Left renal pelvis (tissue), 4 donors: Measurements from ENCODE around the gene GPR149. TPM values are rescaled to one million over a fixed set of nuclear protein-coding genes. Genes with fewer than 3 reads are reported as not detected.
"Not testable (repeated sequence)": the region's sequence is repeated elsewhere in the genome, so short reads cannot be mapped to it uniquely, and the experiment has no call there.

Experiments
- DNase-seq, 4 donors: peaks; one replicate each; pipeline ENCODE4 v3.0.0-alpha.2; 2013; ENCODE audit warnings: low read depth in 4 of 4, low spot score in 3 of 4
- polyA plus RNA-seq, 4 donors: library from polyadenylated mRNA; unstranded; fragments of 120-200 nt; gene quantifications; one replicate each; pipeline ENCODE4 v1.2.1, GENCODE V29; 2013; ENCODE audit not compliant: insufficient read length in 4 of 4

GPR149 gene, protein sequence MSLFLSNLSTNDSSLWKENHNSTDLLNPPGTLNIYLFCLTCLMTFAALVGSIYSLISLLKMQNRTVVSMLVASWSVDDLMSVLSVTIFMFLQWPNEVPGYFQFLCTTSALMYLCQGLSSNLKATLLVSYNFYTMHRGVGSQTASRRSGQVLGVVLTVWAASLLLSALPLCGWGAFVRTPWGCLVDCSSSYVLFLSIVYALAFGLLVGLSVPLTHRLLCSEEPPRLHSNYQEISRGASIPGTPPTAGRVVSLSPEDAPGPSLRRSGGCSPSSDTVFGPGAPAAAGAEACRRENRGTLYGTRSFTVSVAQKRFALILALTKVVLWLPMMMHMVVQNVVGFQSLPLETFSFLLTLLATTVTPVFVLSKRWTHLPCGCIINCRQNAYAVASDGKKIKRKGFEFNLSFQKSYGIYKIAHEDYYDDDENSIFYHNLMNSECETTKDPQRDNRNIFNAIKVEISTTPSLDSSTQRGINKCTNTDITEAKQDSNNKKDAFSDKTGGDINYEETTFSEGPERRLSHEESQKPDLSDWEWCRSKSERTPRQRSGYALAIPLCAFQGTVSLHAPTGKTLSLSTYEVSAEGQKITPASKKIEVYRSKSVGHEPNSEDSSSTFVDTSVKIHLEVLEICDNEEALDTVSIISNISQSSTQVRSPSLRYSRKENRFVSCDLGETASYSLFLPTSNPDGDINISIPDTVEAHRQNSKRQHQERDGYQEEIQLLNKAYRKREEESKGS
- under 1 TPM in 1 of 4 donors, not detected in 3; 0.55 TPM for polyA plus RNA-seq

DNA sequence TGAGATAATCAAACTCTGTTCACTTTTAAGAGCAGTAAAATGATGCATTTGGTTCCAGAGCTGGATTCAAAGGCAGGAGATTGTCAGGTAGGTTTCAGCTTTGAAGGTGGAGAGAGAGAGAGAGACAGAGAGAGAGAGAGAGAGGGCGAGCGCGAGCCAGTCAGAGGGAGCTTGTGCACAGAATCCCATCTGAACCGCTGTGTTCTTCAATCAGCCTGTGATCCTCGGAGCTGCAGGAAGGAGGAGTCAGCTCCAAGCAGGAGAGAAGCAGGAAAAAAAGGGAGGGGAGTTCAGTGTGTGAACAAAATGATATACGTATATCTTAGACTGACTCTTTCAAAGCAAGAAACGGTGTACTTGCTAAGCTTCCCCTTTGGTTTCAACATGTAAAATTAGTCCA is at the start of gene GPR149:
Gene GPR149, minus strand, starts transcription at position 177 of the 400 bp plus-strand sequence. CDS start 575 bp downstream, outside the sequence.
- no peak for DNase-seq

DNA sequence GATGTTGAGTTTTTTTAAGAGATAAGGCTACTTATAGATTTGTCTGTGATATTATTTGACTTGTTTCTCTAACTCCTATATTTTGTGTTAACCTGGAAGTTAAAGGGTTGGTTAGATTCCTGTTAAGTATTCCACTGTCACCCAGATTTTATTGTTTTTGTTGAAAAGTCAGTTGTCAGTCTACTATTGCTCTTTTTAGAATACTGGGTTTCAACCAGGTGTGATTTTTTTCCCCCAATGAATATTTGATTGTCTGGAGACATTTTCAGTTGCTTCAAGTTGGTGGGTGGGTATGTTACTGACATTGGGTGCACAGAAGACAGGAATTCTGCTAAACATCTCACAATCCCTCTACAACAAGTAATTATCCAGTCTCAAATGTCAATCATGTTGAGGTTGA is 43.8 kb upstream of the GPR149 start:
- no peak for DNase-seq

DNA sequence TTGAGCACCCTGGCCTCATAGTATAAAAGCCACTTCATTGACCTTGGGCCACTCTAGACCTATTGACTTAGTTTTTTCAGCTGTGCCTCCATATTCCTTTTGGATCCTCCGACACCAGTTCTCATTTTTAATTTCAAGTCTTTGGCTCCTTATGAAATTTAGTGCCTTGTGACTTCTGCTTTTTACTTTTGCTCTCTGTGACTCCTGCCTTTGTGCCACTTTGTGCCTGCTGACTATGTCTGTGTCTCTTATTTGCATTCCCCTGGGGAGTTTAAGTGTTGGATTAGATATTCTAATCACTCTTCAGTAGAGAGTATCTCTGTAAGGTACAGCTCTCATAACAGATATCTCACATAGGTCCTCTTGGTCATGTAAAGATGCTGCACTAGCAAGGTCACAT is 39.6 kb upstream of the GPR149 start:
- no peak for DNase-seq

DNA sequence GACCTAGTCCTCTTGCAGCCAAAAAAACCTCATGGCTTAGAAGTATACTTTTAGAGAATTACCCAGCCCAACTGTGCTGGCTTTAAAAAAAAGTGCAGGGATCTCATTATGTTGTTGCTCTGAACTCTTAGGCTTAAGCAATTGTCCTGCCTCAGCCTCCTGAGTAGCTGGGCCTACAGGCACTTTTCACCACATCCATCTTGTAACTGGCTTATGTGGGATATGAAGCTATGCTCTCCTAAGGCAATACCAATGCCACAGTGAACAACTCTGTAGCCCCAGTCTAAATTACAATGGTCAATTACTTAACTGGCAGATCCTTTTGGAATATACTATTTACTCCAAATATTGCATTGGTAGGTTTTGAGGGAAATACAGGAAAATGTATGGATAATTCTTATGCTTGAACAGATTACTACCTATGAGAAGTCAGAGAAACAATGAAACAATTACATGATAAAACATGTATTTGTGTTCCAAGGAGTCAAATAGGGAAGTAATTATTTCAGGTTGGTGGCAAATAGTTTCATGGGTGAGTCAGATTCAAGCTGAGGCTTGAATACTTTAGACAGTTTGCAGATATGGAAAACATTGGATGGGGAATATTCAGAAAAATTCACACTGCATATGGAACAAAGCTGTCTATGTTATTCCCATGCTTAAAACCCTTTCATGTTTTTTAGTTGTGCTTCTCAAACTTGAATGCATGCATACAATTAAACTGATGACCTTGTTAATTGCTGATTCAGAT is 34.6 kb upstream of the GPR149 start:
- no peak for DNase-seq

DNA sequence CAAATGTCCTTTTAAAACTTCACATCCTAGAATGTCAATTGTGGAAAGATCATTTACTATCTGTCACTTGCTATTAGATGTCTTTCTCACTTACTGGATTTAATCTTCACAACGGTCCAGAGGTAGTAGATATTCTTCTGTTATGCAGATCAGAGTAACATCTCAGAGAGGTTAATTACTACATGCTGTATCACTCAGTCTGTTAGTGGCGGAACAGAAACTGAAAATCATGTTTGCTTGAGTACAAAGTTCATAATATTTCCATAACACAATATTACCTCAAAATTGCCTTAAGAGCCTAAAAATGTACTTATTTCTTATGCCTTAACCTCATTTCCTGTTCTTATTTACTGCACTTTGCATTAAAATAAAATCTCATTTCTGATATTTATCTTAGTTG is 28.6 kb upstream of the GPR149 start:
- DNase-seq = no peak

DNA sequence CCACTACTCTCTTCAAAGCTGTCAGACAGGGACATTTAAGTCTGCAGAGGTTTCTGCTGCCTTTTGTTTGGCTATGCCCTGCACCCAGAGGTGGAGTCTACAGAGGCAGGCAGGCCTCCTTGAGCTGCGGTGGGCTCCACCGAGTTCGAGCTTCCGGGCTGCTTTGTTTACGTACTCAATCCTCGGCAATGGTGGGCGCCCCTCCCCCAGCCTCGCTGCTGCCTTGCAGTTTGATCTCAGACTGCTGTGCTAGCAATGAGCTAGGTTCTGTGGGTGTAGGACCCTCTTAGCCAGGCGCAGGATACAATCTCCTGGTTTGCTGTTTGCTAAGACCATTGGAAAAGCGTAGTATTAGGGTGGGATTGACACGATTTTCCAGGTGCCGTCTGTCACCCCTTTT is 9.1 kb upstream of the GPR149 start:
- DNase-seq = not testable (repeated sequence)

DNA sequence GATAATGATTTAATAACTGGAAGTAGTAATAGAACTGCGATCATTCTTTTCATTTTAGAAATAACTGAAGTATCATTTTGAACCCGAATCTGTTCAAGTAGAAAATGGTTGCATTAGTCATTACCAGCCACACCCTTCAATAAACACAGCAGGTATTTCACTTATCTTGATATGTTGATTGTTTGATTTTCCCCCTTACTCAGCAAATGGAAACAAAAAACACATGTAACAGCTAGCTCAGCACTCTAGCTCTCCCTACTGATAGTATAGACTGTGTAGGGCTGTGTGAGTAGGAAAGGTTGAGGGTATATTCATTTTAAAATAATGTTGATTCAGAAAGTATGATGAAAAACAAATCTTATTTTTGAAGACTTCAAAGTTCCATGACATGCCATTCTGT is 1.1 kb upstream of the GPR149 start:
- DNase-seq = no peak

DNA sequence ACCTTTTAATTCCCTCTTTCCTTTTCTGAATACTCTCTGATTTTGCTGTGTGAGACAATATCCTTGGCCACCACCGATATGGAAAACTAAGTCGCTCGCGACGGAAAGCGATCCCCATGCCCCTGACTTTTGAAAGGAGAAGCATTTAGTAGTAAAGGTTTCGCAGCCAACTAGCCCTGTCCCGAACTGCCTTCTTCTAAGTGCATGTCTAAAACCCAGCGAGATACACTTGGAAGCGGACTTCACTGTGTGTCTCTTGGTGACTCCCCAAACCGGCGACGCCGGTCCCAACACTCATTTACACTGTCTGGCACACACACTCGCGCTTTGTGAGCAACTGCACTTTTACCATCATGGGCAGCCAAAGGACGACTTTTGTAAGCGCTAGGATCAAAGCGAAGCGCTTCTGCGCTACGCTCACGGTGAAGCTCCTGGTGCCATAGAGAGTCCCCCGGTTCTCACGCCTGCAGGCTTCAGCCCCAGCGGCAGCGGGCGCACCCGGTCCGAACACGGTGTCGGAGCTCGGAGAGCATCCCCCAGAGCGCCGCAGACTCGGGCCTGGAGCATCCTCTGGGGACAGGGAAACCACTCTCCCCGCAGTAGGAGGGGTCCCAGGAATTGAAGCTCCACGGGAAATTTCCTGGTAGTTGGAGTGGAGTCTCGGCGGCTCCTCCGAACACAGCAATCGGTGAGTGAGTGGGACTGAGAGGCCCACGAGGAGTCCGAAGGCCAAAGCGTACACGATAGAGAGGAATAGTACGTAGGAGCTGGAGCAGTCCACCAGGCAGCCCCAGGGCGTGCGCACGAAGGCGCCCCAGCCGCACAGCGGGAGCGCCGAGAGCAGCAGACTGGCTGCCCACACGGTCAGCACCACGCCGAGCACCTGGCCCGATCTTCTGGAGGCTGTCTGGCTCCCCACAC is 1.4 kb downstream of the GPR149 start:
- no peak for DNase-seq

DNA sequence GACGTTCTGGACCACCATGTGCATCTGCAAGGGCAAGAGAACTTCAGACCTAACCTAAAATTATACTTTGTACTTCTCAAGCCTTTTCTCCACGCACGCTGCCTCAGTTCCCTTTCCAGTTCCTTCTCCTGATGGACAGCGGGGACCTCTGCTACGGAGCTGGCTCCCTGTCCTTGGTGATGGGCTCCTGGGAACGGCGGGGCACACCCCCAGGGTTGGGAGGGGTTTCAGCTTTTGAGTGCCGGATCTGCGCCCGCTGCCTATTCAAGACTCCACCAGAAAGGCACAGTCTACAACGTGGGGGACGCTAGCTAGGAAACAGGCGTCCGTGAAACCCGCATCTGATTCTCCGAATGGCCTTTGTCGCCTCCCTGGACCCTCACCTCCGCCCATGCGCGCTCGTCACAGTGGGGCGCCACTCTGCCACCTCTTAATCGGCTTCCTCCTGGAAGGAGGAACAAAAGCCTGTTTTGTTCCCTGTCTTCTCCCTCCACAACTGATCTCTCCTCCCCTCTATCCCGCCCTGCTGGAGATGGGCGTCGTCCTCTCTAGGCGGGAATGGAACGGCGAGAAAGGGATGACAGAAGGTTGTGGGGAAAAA is 2.2 kb downstream of the GPR149 start:
- DNase-seq = no peak

DNA sequence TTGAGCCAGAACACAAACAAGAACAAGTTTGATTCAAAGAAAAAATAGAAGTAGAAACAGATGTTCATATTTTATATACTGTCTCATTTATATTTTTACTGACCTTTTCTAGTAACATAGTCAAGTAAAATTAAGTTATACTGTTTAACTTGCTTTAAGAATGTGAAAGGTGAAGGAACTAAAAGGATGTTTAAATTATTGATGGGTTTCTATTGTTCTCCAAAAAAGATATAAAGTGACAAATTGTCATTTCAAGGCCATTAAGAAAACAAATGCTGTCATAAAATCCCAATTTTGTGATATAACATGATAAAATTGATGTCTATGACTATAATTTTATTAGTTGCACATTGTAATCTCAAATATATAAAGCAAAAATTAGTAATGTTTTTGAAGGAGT is 7.3 kb downstream of the GPR149 start:
- no peak for DNase-seq

DNA sequence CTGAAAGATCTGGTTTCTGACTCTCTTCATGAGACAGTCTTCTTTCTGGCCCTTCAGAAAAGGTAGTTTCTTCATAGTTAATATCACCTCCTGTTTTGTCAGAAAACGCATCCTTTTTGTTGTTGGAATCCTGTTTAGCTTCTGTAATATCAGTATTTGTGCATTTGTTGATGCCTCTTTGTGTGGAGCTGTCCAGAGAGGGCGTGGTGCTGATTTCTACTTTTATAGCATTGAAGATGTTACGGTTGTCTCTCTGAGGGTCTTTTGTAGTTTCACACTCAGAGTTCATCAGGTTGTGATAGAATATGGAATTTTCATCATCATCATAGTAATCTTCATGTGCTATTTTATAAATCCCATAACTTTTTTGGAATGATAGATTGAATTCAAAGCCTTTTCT is 8.9 kb downstream of the GPR149 start:
- peak in 1 of 4 donors; percentile 15 for DNase-seq

DNA sequence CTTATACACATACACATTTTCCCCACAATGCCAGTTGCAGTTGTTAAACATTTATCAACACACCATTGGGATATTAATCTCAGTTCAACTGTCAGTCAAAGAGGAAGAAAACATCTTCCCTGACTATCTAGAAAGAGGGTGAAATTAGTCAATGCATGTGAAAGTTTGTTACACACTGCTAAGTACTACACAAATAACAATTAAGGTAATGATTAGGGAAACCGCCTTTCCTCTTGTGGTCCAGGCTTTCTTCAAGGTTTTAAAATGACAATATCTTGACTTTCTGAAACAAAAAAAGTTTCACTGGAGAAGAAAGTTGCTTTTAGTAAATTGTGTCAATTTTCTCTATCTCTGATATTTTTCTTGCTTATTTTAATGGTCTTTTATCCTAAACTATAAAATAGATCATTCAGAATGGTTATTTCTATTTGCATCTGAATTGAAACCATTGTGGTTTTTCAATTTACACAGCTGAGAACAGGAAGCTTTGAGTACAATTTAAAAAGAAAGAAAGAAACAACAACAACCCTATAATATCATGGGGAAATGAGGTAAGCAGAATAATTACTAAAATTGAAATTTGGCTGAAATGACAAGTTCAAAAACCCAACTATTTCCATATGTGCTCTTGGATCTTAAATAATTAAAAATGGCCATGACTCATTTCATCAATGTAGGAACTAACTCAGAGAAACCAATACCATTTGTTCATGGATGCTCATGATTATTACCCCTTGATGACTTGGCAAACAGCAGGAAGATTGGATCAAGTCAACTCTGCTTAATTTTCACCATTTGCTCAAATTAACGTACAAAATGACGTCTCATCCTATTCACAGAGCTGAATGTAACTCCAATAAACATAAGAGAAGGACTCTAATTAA is 31.7 kb downstream of the GPR149 start:
- DNase-seq = no peak

DNA sequence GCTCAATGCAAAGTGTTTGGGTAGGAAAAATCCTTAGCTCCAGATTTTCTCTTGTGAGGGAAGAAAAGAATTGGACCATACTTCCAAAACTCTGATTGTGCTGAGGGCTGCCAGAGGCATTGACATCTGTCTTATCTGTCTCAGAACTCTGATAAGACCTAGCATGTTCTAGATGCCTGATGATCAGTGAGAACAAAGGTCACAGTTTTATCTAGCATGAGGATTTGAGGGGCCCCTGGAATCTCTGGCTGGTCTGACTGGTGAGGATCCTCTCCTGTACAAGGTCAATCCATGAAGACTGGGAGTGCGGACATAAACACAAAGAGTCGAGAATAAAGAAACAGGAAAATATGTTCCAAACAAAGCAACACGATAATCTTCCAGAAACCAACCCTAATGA is 40.1 kb downstream of the GPR149 start:
- no peak for DNase-seq

DNA sequence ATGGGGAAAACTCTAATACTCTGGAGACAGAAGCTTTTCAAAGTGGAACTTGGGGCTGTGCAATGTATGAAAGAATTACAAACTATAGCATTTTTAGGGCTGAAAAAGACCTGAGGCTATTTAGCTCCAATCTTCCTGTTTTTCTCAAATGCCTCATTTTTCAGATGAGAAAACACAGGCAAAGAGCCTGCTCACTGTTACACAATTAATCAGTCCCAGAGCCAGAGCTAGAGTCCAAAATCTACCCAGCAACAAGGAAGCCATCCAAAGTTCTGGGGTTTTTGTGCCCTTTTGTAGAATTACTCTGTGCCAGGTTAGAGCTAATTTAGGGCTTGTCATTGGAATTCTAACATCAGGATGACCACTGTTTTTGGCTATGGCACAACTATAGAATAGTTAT is 45.5 kb downstream of the GPR149 start:
- no peak for DNase-seq

DNA sequence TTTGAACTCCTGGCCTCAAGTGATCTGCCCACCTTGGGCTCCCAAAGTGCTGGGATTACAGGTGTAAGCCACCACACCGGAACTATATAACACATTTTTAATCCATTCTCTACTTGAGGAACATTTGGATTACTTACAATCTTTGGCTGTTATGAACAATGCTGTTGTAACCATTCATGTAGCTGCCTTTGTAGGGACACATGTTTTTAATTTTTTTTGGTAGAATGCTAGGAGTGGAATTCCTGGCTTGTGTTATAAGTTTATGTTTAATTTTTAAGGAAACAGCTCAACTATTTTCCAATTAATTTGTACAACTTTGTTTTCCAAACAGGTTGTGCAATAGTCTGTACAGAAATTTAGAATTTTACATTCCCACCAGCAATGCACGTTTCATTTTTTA is 51.7 kb downstream of the GPR149 start:
- DNase-seq = no peak

DNA sequence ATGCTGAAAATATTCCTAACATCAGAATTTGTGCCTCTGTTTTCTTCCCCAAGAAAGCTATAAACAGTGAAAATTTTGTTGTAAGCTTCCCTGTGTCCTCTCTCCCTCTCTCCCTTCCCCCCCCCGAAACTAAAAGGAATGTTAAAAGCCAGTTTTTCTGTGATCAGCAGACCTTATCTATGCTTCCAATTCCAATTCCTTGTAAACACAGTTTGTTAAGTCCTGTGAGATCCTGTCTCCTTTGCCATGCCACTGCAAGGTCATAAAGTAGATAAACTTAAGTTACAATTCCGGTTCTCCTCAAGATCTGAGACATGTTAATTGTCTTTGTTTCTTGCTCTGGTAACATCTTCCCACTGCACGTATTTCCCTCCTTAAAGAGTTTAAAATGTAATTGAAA is 62.8 kb downstream of the GPR149 start:
- DNase-seq = no peak

DNA sequence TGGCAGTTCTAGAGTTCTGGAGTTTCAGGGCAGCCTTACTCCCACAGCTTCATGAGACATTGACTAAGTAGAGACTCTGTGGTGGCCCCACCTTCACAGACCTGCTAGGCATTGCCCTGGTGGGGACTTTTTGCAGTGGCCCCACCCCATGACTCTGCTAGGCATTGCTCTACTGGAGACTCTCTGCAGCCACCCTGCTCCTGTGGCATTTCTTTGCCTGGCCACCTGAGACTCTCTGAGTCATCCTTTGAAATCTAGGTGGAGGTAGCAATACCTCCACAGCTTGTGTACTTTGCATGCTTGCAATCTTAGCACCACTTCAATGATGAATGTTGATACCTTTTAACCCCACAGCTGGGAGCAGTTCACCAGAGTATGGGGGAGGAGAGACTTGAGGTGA is 65.1 kb downstream of the GPR149 start:
- DNase-seq = no peak

DNA sequence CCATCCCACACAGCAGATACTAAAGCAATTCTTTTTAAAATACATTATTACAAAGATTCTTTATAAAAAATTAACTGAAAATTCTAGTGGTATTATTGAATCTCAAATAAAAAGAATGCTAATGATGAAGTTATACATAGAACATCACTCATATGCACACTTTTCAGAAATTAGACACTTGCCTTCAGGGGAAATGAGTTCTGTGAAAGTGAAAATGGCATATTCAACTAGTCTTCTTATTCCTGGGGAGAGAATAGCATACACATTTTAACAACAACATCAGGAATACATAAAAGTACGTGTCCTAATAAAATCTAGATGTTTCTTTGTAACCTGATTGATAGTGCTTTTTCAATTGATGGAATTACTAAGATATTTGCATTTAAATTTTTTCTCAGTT is 68.9 kb downstream of the GPR149 start:
- no peak for DNase-seq

DNA sequence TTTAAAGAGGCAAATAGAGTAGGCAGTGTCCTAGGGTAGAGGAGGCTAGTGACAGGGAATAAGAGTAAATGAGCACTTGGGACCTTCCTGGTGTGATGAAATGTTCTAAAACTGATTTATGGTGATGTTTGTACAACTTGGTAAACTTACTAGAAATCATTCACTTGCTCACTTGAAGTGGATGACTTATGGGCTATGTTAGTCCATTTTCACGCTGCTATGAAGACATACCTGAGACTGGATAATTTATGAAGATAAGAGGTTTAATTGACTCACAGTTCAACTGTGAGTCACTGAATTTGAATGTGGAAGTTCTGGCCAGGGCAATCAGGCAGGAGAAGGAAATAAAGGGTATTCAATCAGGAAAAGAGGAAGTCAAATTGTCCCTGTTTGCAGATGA is 74.0 kb downstream of the GPR149 start:
- DNase-seq = no peak
